HG03521 (cell line): Measurements from ENCODE around the gene ARHGEF4.

Experiments
- ATAC-seq: cut with Tn5 transposase; IDR thresholded peaks from one replicate; pipeline ENCODE4 v1.9.1; 2021; ENCODE audit warnings: mild to moderate bottlenecking, moderate library complexity; ENCODE audit not compliant: unreplicated experiment

ARHGEF4 gene

GRCh38 chr2:131035826-131036231 lies 199.1 kb downstream of the ARHGEF4 start:
- ATAC-seq: no peak

- no peak for ATAC-seq
Observed at GRCh38 chr2:131036269-131036668, 199.6 kb downstream of the ARHGEF4 start.

GRCh38 chr2:131036696-131037397 lies 200.1 kb downstream of the ARHGEF4 start:
- no peak for ATAC-seq

GRCh38 chr2:131037398-131038257 lies 200.9 kb downstream of the ARHGEF4 start:
- no peak for ATAC-seq

- no peak for ATAC-seq
Observed at GRCh38 chr2:131038258-131039100, 201.8 kb downstream of the ARHGEF4 start.

GRCh38 chr2:131039101-131039440 lies 202.4 kb downstream of the ARHGEF4 start:
- no peak for ATAC-seq

- ATAC-seq: no peak
Observed at GRCh38 chr2:131039535-131039907, 202.8 kb downstream of the ARHGEF4 start.

GRCh38 chr2:131039908-131040660 lies 203.4 kb downstream of the ARHGEF4 start:
- ATAC-seq: no peak

- no peak for ATAC-seq
Observed at GRCh38 chr2:131040661-131041401, 204.1 kb downstream of the ARHGEF4 start.

- ATAC-seq: no peak
Observed at GRCh38 chr2:131041402-131042147, 204.9 kb downstream of the ARHGEF4 start.

GRCh38 chr2:131042148-131042775 lies 205.5 kb downstream of the ARHGEF4 start:
- no peak for ATAC-seq

GRCh38 chr2:131043199-131044074 lies 206.7 kb downstream of the ARHGEF4 start:
- ATAC-seq: no peak

GRCh38 chr2:131044075-131044756 lies 207.5 kb downstream of the ARHGEF4 start:
- no peak for ATAC-seq

- no peak for ATAC-seq
Observed at GRCh38 chr2:131044757-131045150, 208.0 kb downstream of the ARHGEF4 start.

GRCh38 chr2:131045286-131046027 lies 208.7 kb downstream of the ARHGEF4 start:
- ATAC-seq: no peak

- ATAC-seq: no peak
Observed at GRCh38 chr2:131046028-131046917, 209.6 kb downstream of the ARHGEF4 start.
